Measurements from ENCODE around the gene ATXN7. TPM values are rescaled to one million over a fixed set of nuclear protein-coding genes. Genes with fewer than 3 reads are reported as not detected.

ATXN7 gene
- total and polyA plus RNA-seq, 10 of the 15 experiments (the other 5 are each of a cell fraction or from before 2014, with no cell fraction given) = 0.83 to 24.6 (median 8.5) TPM

- TF ChIP-seq HSF1 (IDR thresholded peaks at IDR 0.05; ENCODE audit: low read depth, low read length) (no peak), EZH2 (IDR thresholded peaks at IDR 0.05; ENCODE audit: borderline replicate concordance, control insufficient read depth, low read depth, low read length) (no peak), IRF4 (IDR thresholded peaks at IDR 0.05; ENCODE audit: low read depth, low read length) (no peak), NBN (IDR thresholded peaks at IDR 0.05) (peak; percentile 68; the same call in 1 of the 2 replicates), NR2F1 (conservative IDR thresholded peaks at IDR 0.05) (0 out of 2 replicates have a peak, but pooled peaks have one; percentile 26), HDGF (IDR thresholded peaks at IDR 0.05) (no peak), ZNF217 (IDR thresholded peaks at IDR 0.05) (peak; percentile 29; the same call in 1 of the 2 replicates), SRF (IDR thresholded peaks at IDR 0.05; ENCODE audit: low read depth in 2 of 2, low read length in 2 of 2) (no peak), POLR2A (IDR thresholded peaks at IDR 0.05; ENCODE audit: low read depth, low read length) (0 out of 2 replicates have a peak, but pooled peaks have one; percentile 20), DPF2 (IDR thresholded peaks at IDR 0.05) (0 out of 2 replicates have a peak, but pooled peaks have one; percentile 43), MLLT1 (IDR thresholded peaks at IDR 0.05) (peak; percentile 60), HCFC1 (IDR thresholded peaks at IDR 0.05; ENCODE audit: low read length) (no peak), TCF3 (IDR thresholded peaks at IDR 0.05; ENCODE audit: borderline replicate concordance, insufficient read depth, low read depth, low read length) (peak; percentile 33; the same call in 1 of the 2 replicates), GATAD2B (conservative IDR thresholded peaks at IDR 0.05; ENCODE audit: low read depth) (peak; percentile 73), ETV6 (conservative IDR thresholded peaks at IDR 0.05 in 1 of 2, IDR thresholded peaks at IDR 0.05 in 1 of 2; ENCODE audit: borderline replicate concordance in 1 of 2, low read depth in 1 of 2) (peak in 1 of 2 experiments; percentile 47; a peak in 1 of 4 replicates), MTA2 (IDR thresholded peaks at IDR 0.05; ENCODE audit: low read depth) (peak; percentile 18; the same call in 1 of the 2 replicates), EGR1 (IDR thresholded peaks at IDR 0.05; ENCODE audit: borderline replicate concordance in 1 of 2, low read depth in 2 of 2, low read length in 2 of 2) (peak in 1 of 2 experiments; percentile 54; a peak in 1 of 3 replicates), RAD51 (IDR thresholded peaks at IDR 0.05) (no peak), NKRF (conservative IDR thresholded peaks at IDR 0.05) (peak; percentile 39; the same call in 1 of the 2 replicates), ZNF384 (IDR thresholded peaks at IDR 0.05; ENCODE audit: borderline replicate concordance, low read depth, low read length) (no peak)
Measured at GRCh38 chr3:63864008-63864964, 619 bp downstream of the ATXN7 start (continued).

Measured in GM12878 (cell line).